Heart left ventricle (tissue), 16 donors: ENCODE results near the gene COL26A1. TPM values are rescaled to one million over a fixed set of nuclear protein-coding genes. Genes with fewer than 3 reads are reported as not detected.

Experiments used
- ATAC-seq, 4 donors: fragments of 200-7000 bp; cut with Tn5 transposase; one replicate each; pipeline ENCODE4 v1.9.1; 2020 to 2022; ENCODE audit warnings: moderate library complexity in 4 of 4, mild to moderate bottlenecking in 3 of 4, moderate number of reproducible peaks in 1 of 4
- DNase-seq, 5 donors: peaks; one replicate each; pipeline ENCODE4 v3.0.0-alpha.2; 2020
- H3K27ac ChIP-seq, 12 donors: fragments of 200-600 bp; sonication (generic) in 4 of 12; one replicate each; pipeline versions ENCODE4 v1.5.0 to v1.8.0; 2016 to 2022; ENCODE audit warnings: mild to moderate bottlenecking in 2 of 12
- H3K27me3 ChIP-seq, 9 donors: fragments of 200-600 bp; sonication (generic) in 2 of 9; one replicate each; pipeline versions ENCODE4 v1.5.1 to v1.8.0; 2016 to 2022; ENCODE audit warnings: mild to moderate bottlenecking in 3 of 9
- H3K36me3 ChIP-seq, 9 donors: fragments of 200-600 bp; sonication (generic) in 2 of 9; one replicate each; pipeline versions ENCODE4 v1.5.0 to v1.8.0; 2018 to 2022; ENCODE audit warnings: mild to moderate bottlenecking in 2 of 9
- H3K4me1 ChIP-seq, 12 donors: fragments of 200-600 bp; sonication (generic) in 4 of 12; one replicate each; pipeline versions ENCODE4 v1.5.0 to v1.8.0; 2016 to 2022; ENCODE audit warnings: mild to moderate bottlenecking in 3 of 12
- H3K4me3 ChIP-seq, 12 donors: fragments of 200-600 bp; sonication (generic) in 4 of 12; one replicate each; pipeline versions ENCODE4 v1.5.0 to v1.8.0; 2017 to 2022; ENCODE audit warnings: mild to moderate bottlenecking in 9 of 12, moderate library complexity in 4 of 12
- H3K9me3 ChIP-seq, 12 donors: fragments of 200-600 bp; sonication (generic) in 4 of 12; one replicate each; pipeline versions ENCODE4 v1.5.0 to v1.8.0; 2016 to 2022; ENCODE audit warnings: mild to moderate bottlenecking in 1 of 12
- POLR2A ChIP-seq, 2 donors: fragments of 450-650 bp; IDR thresholded peaks; one replicate each; pipeline ENCODE4 v1.6.1; 2017; ENCODE audit warnings: antibody characterized with exemption in 2 of 2, mild to moderate bottlenecking in 2 of 2, moderate library complexity in 2 of 2
- WGBS, 4 donors: extraction: QIAGEN DNeasy Blood & Tissue Kit in 2 of 4; methylation state at CpG; one replicate each; pipeline versions ENCODE4 v1.1.5 to v1.1.7; 2013 to 2018; 5-methylcytosine and 5-hydroxymethylcytosine counted together
- intact Hi-C, 10 donors: fragments of 100-400 bp; cut with DNase I; formaldehyde crosslinking; loops; one replicate each; pipeline versions ENCODE4 v1.11.1 to v1.14.2; 2022
- polyA plus RNA-seq, 2 donors: library from polyadenylated mRNA; stranded (reverse); fragments of 200-250 nt; gene quantifications; one replicate each; pipeline ENCODE4 v1.2.3, GENCODE V29; 2013
- total RNA-seq, 9 donors: library from RNA; depleted of rRNA in 2 of 9; stranded (reverse); fragments of >200 nt in 2 of 9; fragmentation: NEBNext Ultra II Directional in 3 of 9; extraction: Animal tissue kit (Norgen Biotek cat#: 25700) in 3 of 9; gene quantifications; one replicate each; pipeline versions ENCODE4 v1.1.0 to v1.2.4, GENCODE V29; 2016 to 2023
- TF ChIP-seq, protein P1 (sequence below), 12 donors: fragments of 200-600 bp; sonication (generic) in 4 of 12; IDR thresholded peaks; one replicate each; pipeline versions ENCODE4 v1.5.0 to v1.8.0; 2018 to 2022; ENCODE audit warnings: antibody characterized with exemption in 12 of 12, mild to moderate bottlenecking in 5 of 12
- donor health status: ischemic (EF 13 %, LVEDD 7.1; RV severe dilation, severe dysfunction).
- donor health status: healthy with polysubstance abuse.
- donor health status: DM: no; HTN: yes; CAD: no.
- donor health status: DM: no; HTN: no; CAD: no.
- donor health status: ischemic (EF 25% LVEDD 6.9; RV normal size, moderate dysfunction).
- donor health status: ischemic (EF 25% LVEDD 5.7; RV mildly dilated, moderate dysfunction).
- donor health status: healthy.
- donor health status: DM: yes; HTN: yes; CAD: no.
- donor health status: ischemic (EF 35%, LVEDD 5.7; RV mildly dilated, moderate dysfunction).
- donor health status: nonischemic (EF 11% LVEDD 7.7; RV severe dilation, severe dysfunction).
- donor health status: DM: yes; HTN: yes; CAD: no.
- donor health status: PGD.
- donor health status: ischemic (EF 29% LVEDD 5.4; RV normal size, mild dysfunction).
- donor health status: nonischemic (EF 23%, LVEDD 6.1; RV moderate dilation, normal function).

The COL26A1 gene
- total and polyA plus RNA-seq, 11 donors: 0.08 to 2.1 TPM; not detected in 9

DNA sequence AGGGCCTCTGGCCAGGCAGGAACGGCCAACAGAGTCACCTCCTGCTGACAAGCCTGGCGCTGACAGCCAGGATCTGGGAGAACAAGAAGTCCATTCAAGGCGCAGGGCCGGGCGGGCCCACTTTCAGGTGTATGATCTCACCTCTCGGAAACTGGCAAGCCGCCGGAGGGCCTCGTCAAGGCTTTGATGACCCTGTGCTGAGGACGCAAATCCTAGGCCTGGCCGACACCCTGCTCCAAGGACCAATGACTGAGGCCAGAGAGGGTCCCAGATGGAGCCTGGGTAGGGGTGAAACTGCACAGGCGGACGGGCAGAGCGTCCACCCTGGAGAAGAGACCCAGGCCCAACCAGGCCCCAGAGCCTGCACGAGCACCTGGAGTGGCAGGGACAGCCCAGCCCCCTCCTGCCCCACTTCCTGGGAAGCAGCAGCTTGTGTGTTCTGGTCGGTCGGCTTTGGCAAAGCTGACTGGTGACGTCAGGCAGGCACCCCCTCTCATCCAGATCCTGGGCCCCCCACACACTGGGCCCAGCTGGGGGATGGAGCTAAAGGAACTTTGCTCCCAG is 235.8 kb downstream of the COL26A1 start:
- 80 to 96% (median 86%) methylated on average over 13 to 18 of the region's 18 CpGs for WGBS, 4 donors
- intact Hi-C loops: no loop called here
- Histone ChIP-seq H3K9me3 (no peaks in the 10 kb centered on the region), H3K4me3 (no peak overlapping the region), H3K27ac (no peak overlapping the region), H3K4me1 (peaks cover 0 to 8% (median 0%) of the 10 kb centered on the region in 12 donors), H3K36me3 (no peaks in the 10 kb centered on the region), H3K27me3 (peaks cover 0 to 6% (median 0%) of the 10 kb centered on the region in 9 donors)
- no peak for TF ChIP-seq POLR2A (IDR thresholded peaks at IDR 0.05)
- TF ChIP-seq, protein P1, sequence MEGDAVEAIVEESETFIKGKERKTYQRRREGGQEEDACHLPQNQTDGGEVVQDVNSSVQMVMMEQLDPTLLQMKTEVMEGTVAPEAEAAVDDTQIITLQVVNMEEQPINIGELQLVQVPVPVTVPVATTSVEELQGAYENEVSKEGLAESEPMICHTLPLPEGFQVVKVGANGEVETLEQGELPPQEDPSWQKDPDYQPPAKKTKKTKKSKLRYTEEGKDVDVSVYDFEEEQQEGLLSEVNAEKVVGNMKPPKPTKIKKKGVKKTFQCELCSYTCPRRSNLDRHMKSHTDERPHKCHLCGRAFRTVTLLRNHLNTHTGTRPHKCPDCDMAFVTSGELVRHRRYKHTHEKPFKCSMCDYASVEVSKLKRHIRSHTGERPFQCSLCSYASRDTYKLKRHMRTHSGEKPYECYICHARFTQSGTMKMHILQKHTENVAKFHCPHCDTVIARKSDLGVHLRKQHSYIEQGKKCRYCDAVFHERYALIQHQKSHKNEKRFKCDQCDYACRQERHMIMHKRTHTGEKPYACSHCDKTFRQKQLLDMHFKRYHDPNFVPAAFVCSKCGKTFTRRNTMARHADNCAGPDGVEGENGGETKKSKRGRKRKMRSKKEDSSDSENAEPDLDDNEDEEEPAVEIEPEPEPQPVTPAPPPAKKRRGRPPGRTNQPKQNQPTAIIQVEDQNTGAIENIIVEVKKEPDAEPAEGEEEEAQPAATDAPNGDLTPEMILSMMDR (IDR thresholded peaks at IDR 0.05): no peak
- ATAC-seq (no peak), DNase-seq (no peak)

DNA sequence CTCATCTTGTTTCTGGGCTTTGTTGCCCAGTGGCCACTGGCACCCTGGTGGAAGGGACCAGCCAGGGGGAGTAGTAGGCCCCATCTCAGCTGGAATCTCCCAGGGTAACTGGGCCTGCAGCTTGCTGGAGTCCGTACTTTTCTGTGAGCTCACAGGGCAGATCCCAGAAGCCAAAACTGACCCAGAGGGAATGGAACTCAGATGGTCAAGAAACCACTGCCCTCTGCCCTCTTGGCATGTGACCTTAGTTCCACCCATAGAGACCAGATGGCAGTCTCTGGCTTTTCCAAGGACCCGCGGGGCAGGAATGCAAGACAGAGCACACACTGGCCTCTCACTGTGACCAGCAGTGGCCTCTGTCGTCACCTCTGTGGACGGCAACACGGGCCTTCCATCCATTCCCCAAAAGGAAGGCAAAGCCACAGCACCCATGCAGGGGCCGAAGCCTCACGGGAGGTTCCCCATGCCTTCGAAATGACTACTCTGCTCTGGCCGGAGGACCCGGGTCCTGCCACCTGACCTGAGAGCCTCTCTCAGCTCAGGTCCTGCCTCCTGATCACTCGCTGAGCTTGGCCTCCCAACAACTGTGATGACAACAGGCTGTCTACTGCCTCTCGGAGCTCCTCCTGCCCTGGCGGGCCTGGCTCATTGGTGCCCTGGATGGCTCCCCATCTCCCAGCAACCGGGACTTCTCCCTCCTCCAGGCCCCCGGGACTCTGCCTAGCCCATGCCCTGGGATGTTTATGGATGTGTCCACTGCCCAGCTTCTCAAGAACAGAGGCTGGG is 236.5 kb downstream of the COL26A1 start:
- no peak for ATAC-seq

DNA sequence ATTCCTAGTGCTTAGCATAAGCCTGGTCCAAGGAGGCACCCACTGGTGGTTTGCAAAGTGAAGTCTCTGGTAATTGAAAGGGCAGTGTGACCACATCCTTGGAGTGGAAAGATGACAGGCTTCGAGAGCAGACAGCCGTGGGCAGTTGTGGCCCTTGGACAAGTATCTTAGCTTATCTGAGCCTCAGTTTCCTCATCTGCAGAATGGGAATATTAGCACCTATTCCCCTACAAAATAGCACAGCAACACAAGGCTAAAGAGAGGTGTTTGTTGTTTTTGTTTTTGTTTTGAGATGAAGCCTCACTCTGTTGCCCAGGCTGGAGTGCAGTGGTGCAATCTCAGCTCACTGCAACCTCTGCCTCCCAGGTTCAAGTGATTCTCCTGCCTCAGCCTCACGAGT is 237.1 kb downstream of the COL26A1 start:
- Histone ChIP-seq H3K4me1 (peaks cover 0 to 8% (median 0%) of the 10 kb centered on the region in 12 donors), H3K36me3 (no peaks in the 10 kb centered on the region), H3K4me3 (no peak overlapping the region), H3K27me3 (peaks cover 0 to 6% (median 0%) of the 10 kb centered on the region in 9 donors), H3K9me3 (no peaks in the 10 kb centered on the region), H3K27ac (no peak overlapping the region)
- intact Hi-C loops: loop anchor here (5.0 to 10.0 kb wide), 11 partner anchors 75 to 675 kb away; partner anchors contain the start of gene CUX1 (in 3 of the 10)
- ATAC-seq (no peak), DNase-seq (no peak)
- WGBS, 4 donors: 81 to 94% (median 88%) methylated on average over 3 of the region's 3 CpGs
- TF ChIP-seq, protein P1 (IDR thresholded peaks at IDR 0.05): no peak

More for the DNA sequence above, 236.5 kb downstream of the COL26A1 start:
- TF ChIP-seq, protein P1 (IDR thresholded peaks at IDR 0.05): no peak
- TF ChIP-seq POLR2A (IDR thresholded peaks at IDR 0.05): no peak
- no peak overlapping the region for H3K4me3 ChIP-seq
- DNase-seq: no peak
- no peaks in the 10 kb centered on the region for H3K36me3 ChIP-seq
- H3K27ac ChIP-seq: no peak overlapping the region
- intact Hi-C loops: no loop called here
- H3K4me1 ChIP-seq: peaks cover 0 to 8% (median 0%) of the 10 kb centered on the region in 12 donors
- H3K27me3 ChIP-seq: peaks cover 0 to 6% (median 0%) of the 10 kb centered on the region in 9 donors
- no peaks in the 10 kb centered on the region for H3K9me3 ChIP-seq
- WGBS, 4 donors: 68 to 81% (median 79%) methylated on average over 7 to 16 of the region's 16 CpGs

DNA sequence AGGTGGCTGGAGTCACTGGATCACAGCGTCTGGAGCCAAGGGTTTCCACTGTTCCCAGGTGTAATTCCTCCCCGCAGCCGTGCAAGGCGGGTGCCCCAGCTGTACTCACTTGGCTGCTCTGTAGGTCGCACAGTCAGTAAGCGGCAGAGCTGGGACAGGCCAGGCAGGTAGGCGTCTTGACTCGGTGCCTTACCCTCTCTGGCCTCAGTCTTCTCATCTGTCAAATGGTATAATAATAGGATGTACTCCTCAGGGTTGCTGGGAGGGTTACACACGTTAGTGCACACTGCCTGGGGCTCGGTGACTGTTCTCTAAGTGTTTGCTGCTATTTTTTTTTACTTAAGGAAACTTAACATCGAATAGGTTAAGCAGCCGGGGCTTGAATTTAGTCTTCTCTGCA is 239.4 kb downstream of the COL26A1 start:
- no peak for ATAC-seq
- H3K4me1 ChIP-seq: peaks cover 0 to 8% (median 0%) of the 10 kb centered on the region in 12 donors

More for the DNA sequence above, 239.4 kb downstream of the COL26A1 start:
- Histone ChIP-seq H3K4me3 (no peak overlapping the region), H3K27me3 (peaks cover 0 to 6% (median 0%) of the 10 kb centered on the region in 9 donors), H3K36me3 (no peaks in the 10 kb centered on the region), H3K27ac (no peak overlapping the region), H3K9me3 (no peaks in the 10 kb centered on the region)
- intact Hi-C loops: loop anchor here (1.0 to 10.0 kb wide), 13 partner anchors 73 to 673 kb away; partner anchors contain the start of gene CUX1 (in 3 of the 10)
- TF ChIP-seq POLR2A (IDR thresholded peaks at IDR 0.05): no peak
- TF ChIP-seq, protein P1 (IDR thresholded peaks at IDR 0.05): no peak
- 53 to 65% (median 57%) methylated on average over 12 of the region's 12 CpGs for WGBS, 4 donors
- peak in 1 of 5 donors; percentile 3 for DNase-seq
